OCI-M2 (cell line): ENCODE data around the gene SLC27A3.
"Not testable (repeated sequence)": the region's sequence is repeated elsewhere in the genome, so short reads cannot be mapped to it uniquely, and the experiment has no call there.

Experiments
- DNase-seq: peaks from one replicate; lab custom pipeline; 2025; ENCODE audit not compliant: unreplicated experiment; lab: John Stamatoyannopoulos, UW

The SLC27A3 gene

DNA sequence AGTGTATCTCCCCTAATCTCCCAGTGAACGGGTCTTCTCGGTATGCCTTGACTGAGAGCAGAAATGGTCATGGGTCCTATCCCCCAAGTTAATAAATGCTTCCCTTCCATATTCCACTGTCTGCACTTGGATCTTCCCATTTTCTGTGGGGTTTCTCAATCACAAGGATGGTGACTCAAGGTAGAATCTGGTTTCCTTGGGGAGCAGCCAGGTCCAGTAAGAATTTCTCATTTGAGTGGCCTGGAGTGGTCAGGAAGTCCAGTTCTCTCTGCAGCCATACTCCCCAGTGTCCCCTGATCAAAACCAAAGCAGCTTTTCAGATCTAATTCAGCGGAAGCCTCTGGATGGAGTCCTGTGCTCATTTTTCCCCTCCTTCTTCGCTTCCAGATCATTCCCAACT is 14.8 kb upstream of the SLC27A3 start:
- no peak for DNase-seq

DNA sequence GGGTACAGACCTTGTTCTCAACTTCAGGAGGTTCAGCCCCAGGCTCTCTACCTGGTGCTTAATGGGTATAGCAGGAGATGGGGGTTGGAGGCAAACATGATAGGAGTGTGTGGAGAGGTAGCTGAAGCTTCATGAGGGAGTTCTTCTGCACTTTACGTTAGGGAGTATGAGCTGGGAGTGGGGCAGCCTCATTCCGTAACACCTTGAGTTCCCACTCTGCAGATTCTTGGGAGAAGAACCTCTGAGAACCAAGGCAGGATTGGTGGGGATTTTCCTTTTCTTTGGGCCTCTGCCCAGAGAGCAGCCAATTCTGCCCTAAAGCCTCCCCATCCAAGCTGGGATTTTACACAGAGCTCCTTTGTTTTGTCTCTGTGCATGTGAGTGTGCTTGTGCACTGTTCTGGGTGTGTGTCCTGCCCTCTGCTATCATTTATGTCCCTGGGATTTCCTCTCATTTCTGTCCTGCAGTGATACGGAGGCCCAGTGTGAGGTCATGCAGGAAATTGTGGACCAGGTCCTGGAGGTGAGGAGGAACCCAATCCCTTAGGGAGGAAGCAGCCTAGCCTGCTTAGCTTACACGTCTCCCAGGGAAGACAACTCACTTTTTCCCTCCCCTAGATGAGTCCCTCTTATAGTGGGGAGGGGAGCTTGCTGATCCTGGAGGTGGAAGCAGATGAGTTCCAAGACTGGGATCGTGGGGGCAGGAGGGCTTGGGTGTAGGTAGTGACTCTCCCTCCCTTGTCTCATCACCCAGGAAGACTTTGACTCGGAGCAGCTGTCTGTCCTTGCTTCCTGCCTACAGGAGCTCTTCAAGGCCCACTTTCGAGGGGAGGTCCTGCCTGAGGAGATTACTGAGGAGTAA is 11.6 kb upstream of the SLC27A3 start:
- DNase-seq = no peak

DNA sequence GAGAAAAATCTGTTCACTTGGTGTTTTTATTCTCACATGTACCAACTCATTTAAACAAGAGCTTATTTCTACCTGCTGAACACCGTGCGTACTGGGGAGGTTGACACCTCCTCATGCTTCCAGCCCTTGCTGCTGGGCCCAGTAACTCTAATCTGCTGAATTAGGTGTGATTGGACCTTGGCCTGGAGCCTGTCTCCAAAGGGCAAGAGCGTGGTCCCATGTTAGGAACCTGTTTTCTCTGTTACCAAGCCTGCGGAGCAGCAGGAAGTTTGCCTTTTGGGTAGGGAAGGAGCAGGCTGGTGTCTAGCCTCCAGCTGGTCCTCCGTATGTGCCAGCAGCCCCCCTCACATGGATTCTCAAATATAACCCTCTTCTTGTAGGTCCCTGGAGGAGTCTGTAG is 10.9 kb upstream of the SLC27A3 start:
- no peak for DNase-seq

DNA sequence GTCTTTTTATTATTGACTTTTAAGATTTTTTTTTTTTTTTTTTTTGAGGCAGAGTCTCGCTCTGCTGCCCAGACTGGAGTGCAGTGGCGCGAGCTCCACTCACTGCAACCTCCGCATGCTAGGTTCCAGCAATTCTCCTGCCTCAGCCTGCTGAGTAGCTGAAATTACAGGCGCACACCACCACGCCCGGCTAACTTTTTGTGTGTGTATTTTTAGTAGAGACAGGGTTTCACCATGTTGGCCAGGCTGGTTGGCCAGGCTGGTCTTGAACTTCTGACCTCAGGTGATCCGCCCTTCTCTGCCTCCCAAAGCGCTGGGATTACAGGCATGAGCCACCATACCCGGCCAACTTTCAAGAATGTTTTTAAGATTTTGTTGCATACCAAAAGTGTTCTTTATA is 8.5 kb upstream of the SLC27A3 start:
- DNase-seq = not testable (repeated sequence)

DNA sequence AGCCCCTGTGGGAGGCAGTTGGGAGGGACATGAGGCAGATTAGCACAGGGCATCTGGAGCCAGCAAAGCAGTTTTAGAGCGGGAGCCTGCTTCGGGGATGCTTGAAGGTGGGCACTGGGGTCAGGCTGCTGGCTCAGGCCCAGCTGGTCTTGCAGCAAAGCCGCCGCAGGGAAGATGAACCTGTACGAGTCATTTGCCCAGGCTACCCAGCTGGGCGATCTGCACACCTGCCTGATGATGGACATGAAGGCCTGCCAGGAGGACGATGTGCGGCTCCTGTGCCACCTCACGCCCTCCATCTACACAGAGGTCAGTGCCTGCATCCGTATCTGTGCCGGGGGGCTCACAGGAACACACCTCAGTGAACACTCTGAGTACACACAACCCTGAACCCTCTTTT is 7.7 kb upstream of the SLC27A3 start:
- no peak for DNase-seq

DNA sequence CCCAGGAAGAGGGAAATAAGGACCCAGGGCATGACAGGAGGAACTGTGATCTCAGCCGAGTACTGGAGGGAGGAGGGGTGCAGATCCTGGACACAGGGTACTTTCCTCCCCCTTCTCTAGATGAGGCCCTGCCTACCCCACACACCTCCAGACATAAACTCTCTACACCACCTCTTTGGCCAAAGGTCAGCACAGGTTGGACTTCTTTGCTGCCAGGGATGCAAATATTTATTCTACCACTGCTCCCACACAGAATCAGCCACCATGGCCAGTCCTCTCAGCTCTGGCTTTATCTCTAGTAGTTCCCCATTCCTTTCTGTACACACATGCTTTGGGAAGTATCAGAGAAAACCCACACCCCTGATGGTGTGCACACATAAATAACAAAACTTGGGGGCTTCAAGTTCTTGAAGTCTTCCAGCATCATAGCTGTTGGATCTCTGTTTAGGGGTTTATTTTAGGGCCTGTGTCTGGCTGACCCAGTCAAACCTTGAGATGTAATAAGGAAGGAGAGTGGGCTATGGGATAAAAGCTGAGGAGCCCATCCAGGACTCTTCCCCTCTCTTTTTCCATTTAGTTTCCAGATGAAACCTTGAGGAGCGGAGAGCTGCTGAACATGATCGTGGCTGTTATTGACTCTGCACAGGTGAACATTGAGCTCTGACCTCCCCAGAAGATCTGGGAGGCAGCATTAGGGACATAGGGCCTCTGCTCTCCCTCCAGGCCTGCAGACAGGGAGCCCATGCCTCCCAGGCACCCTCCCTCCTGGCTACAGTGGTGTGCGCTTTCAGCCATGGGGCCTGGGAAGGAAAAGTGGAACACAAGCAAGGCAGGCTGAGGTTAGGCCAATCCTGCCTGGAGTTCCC is 6.7 kb upstream of the SLC27A3 start:
- DNase-seq = no peak

DNA sequence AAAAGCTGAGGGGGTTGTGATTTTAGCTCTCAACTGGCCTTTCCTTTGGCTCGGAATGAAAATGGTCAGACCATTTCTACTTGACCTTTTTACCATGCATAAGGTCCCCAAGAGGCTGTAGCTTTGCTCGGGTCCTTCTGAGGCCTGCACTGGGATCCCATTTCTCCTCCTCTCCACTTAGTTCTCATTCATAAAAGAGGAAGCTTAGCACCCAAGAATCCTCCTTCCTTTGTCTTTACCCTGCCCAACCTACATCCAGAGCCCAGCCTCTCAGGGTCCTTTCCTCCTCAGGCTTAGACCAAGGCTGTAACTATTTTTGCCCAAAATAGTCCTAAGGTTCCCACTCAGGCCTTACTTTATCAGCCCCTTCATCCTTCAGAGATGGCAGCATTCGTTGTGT is 6.0 kb upstream of the SLC27A3 start:
- no peak for DNase-seq

DNA sequence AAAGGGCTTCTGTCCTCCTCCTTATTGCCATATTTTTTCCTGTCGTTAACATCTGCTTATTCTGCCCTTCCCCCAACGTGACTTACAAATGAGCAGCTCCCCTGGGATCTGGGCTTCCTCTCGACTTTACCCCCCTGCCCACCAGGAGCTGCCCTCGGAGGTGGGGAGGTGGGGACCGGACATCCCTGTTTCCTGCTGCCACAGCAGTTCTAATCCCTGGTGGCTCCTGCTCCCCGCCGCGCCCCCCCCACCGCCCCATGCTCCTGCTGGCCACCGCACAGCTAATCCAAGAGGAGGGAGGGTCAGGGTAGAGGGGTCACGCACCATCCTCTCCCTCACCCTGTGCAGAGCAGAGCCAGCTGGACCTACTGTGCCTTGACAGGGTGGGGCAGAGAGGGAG is 4.4 kb upstream of the SLC27A3 start:
- no peak for DNase-seq

DNA sequence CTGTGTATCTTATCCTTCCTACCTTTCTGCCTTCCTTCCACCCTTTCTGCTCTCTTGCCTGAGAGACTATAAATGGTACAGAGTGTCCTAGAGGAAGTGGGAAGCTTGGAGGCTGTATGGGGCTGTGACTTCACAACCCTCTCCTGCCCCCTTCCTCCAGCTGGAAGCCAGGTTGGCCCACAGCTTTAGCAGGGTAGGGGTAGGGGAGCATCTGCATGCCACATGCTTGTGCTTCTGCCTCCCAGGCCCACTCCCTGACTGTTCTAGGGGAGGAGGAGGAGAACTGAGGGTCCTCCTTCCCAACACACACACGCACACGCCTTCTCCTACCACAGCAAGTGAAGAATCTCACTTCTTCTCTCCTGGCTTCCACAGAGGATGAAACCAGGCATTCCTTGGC is 3.9 kb upstream of the SLC27A3 start:
- DNase-seq = no peak

DNA sequence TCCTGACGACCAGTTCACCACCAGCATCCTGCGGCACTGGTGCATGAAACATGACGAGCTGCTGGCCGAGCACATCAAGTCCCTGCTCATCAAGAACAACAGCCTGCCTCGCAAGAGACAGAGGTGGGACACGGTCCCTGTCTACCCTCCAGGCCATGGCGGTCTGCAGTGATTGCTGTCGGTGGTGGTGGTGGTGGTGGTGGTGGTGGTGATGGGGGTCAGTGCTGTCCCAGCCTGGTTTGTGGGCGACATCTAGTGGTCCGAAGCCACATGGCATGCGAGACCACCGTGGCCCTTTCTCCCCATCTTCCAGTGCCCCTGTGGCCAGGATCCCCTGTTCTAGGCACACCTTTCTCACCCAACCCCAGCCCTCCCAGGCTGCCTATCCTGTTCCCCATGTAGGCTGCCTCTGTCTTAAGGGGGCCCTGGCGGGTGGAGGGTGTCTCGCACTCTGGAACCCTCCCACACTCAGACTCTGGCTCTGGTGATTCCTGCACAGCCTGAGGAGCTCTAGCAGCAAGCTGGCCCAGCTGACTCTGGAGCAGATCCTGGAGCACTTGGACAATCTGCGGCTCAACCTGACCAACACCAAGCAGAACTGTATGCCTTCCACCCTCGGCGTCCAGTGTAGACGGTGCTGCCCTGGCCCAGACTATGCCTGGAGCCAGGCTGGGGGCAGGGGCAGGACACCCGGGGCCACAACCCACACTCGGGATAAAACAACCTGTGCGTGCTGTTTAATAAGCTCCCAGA is 3.2 kb upstream of the SLC27A3 start:
- DNase-seq = no peak

DNA sequence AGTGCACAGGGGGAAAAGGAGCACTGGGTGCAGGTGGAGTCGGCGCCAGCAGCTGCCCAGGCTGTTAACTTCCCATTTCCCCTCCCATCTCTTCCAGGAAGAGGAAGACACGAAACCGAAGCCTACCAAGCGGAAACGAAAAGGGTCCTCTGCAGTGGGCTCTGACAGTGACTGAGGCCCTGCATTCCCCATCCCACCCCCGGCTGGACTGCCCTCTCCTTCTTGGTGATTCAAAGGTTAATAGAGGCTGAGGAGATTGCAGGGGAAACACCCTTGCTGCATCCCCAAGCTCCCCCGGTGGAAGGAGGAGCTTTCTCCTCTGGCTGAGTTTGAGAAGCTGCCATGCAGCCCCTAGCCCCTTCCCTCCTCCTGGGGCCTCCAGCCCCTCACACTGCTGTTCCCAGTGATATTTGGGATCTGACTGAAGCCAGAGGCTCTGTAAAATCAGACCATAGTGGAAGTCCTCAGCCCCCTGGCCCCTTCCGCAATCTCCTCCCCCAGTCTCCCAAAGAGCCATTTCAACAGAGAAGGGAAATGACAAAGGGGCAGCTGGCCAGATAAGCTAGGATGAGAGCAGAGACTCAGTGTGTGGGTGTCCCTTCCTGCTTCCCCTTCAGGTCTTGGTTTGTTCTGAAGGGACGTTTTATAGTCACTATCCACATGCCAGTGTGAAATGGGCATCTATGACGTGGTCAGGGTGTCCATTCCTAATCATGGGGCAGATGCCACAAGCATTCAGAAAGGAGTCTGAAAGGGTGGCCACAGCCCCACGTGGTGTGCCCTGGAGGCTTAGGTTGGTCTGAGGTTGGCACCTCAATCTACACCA is 1.9 kb upstream of the SLC27A3 start:
- no peak for DNase-seq

DNA sequence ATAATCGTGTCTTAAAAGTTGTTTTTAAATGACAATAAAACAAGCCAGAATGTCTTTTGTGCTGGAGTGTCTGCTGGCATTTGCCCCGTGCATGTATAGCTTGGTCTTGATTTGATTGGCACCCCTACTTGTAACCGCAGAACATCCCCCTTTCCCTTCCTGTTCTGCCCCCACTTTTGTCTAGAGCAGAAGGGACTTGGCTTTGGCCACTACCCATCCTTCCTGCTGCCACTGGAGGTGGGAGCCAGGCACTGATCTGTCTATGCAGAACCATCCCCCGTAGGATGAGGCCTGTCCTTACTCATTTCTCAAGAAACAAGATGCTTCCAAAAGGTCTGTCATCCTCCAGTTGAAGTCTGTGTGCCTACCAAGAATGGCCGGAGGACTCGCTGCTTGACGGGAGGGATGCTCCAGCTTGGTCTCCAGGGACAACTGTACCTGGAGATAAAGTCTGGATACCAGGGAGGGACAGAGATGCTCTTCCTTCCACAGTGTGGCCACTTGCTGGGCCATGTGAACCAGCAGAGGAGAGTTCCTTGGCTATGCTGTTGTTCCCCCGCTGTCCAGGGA is 1.1 kb upstream of the SLC27A3 start:
- no peak for DNase-seq

DNA sequence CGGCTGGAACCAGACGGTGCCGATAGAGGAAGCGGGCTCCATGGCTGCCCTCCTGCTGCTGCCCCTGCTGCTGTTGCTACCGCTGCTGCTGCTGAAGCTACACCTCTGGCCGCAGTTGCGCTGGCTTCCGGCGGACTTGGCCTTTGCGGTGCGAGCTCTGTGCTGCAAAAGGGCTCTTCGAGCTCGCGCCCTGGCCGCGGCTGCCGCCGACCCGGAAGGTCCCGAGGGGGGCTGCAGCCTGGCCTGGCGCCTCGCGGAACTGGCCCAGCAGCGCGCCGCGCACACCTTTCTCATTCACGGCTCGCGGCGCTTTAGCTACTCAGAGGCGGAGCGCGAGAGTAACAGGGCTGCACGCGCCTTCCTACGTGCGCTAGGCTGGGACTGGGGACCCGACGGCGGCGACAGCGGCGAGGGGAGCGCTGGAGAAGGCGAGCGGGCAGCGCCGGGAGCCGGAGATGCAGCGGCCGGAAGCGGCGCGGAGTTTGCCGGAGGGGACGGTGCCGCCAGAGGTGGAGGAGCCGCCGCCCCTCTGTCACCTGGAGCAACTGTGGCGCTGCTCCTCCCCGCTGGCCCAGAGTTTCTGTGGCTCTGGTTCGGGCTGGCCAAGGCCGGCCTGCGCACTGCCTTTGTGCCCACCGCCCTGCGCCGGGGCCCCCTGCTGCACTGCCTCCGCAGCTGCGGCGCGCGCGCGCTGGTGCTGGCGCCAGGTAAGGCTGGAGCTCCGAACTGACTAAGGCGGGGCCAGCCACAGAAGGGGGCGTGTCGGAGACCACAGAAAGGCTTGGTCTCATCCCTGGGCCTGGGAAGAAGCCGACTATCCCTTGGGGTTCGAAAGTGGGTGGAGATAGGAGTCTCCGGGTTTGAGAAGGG is 486 bp downstream of the SLC27A3 start:
- DNase-seq = no peak

DNA sequence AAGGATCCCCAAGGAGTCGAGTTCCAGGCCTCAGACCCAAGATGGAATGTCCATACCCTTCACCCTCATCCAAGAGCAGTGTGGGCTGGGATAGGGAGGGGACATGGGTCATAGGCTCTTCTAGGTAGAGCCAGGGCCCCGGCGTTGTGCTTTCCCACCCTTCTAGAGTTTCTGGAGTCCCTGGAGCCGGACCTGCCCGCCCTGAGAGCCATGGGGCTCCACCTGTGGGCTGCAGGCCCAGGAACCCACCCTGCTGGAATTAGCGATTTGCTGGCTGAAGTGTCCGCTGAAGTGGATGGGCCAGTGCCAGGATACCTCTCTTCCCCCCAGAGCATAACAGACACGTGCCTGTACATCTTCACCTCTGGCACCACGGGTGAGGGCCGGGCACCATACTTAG is 1.1 kb downstream of the SLC27A3 start:
- no peak for DNase-seq

DNA sequence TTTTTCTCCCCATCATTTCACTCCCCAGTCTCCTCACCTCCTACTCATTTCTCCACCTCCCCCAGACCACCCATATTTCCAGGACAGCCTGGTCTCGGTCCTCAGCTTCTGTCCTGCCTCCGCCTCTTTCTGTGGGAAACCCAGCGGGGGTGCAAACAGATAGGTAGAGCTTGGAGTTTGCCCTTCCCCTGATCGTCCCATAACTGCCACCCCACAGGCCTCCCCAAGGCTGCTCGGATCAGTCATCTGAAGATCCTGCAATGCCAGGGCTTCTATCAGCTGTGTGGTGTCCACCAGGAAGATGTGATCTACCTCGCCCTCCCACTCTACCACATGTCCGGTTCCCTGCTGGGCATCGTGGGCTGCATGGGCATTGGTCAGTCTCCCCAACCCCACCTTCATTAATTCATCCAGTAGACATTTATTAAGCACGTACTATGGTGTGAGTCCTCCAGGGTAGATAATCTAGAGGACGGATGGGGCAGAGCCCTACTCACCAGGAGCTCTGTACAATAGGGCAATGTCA is 1.7 kb downstream of the SLC27A3 start:
- DNase-seq = no peak

DNA sequence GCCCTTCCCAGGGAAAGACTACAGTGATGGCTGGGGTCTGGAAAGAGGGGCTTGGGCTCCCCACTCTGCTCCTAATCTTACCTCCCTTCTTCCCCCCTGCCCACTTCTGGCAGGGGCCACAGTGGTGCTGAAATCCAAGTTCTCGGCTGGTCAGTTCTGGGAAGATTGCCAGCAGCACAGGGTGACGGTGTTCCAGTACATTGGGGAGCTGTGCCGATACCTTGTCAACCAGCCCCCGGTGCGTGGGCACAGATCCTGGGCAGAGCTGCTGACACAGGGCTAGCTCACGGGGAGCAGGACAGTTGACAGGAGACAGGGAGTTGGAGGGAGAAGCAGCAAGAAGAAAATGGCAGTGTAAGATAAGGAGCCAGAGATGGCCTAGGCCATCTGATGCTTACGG is 2.4 kb downstream of the SLC27A3 start:
- DNase-seq = no peak

DNA sequence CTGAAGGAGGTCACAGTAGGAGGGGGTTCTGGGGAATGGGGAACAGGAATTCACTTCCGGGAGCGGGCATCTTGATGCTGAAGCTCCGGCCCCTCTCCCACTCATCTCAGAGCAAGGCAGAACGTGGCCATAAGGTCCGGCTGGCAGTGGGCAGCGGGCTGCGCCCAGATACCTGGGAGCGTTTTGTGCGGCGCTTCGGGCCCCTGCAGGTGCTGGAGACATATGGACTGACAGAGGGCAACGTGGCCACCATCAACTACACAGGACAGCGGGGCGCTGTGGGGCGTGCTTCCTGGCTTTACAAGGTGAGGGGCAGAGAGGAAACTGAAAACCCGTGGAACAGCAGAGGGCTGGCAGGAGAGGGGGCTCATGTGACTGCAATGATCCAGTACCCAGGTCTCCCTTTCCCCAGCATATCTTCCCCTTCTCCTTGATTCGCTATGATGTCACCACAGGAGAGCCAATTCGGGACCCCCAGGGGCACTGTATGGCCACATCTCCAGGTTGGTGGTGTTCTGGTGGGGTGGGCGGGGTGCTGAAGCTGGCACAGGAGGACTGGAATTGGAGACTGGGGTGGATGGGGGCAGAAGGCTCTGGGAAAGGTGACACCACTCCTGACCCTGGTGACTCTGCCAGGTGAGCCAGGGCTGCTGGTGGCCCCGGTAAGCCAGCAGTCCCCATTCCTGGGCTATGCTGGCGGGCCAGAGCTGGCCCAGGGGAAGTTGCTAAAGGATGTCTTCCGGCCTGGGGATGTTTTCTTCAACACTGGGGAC is 3.0 kb downstream of the SLC27A3 start:
- DNase-seq = no peak

DNA sequence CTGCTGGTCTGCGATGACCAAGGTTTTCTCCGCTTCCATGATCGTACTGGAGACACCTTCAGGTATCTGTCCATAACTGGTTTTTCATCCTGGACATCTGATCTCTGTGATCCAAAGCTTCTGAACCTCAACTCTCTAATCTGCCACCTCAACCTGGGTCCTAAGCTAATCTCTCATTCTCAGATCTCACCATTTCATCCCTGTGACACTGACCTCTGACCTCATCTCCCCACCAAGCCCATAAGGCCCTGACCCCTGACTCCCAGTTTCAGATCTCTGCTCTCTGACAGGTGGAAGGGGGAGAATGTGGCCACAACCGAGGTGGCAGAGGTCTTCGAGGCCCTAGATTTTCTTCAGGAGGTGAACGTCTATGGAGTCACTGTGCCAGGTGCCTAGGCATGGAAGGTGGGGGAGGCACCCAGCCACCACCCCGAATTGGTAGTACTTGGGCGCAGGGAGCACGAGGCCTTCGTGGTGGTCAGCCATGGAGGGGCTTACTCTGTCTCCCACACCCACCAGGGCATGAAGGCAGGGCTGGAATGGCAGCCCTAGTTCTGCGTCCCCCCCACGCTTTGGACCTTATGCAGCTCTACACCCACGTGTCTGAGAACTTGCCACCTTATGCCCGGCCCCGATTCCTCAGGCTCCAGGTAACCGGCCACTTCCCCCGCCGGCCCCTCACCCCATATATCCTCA is 3.8 kb downstream of the SLC27A3 start:
- DNase-seq = no peak
